Activated CD8-positive, alpha-beta memory T cell treated with anti-CD3 and anti-CD28 coated beads for 1 hour (primary cell): ENCODE results near the gene PFDN6.
"Not testable (repeated sequence)": the region's sequence is repeated elsewhere in the genome, so short reads cannot be mapped to it uniquely, and the experiment has no call there.

Source experiments
- DNase-seq, 2 donors: peaks; one replicate each; pipeline ENCODE4 v3.0.0-alpha.2; 2020; ENCODE audit warnings: low read depth in 1 of 2; ENCODE audit errors: extremely low read depth in 1 of 2

Gene PFDN6

GRCh38 chr6:33288921-33289783 is at the start of gene PFDN6, which contains the start of gene WDR46:
PFDN6 (plus strand) TSS chr6:33289601; CDS start chr6:33289857, 256 bp downstream.
WDR46 (minus strand) TSS chr6:33289239; CDS start chr6:33289170, 69 bp downstream.
- peak in 1 of 2 donors; percentile 60 for DNase-seq

- no peak for DNase-seq
Measured at GRCh38 chr6:33241968-33242367, 47.4 kb upstream of the PFDN6 start.

DNA sequence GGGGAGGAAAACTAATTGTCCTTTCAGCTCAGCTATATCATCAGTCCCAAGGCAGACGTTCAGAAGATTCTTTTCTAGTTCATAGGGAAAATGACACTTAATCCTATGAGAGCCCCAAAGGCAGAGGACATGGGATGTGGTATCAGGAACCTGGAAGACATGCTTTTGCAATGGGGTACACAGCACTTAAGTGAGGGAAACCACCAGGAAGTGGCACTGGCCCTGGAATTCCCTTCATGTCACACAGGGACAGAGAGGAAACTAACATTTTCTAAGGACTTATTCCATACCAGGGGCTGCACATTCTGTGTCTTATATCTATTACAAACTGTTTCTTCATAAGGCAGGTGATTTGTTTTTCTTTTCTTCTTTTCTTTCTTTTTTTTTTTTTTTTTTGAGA is 45.9 kb upstream of the PFDN6 start:
- DNase-seq = no peak

GRCh38 chr6:33247977-33248642 is 41.3 kb upstream of the PFDN6 start:
- peak; percentile 83 to 86 for DNase-seq

DNA sequence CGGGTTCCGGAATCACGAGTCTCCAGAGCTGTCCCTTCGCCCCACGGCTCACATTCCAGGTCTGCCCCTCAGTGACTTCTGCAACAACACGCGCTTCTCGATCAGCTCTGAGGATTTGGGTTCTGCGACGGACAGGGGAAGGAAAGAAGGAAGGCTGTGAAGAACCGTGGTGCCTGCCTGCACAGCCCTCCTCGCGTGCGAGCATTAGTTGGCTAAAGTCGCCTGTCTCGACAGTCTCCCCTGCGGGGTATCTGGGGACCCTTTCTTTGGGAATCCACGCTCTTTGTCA is 40.8 kb upstream of the PFDN6 start:
- no peak for DNase-seq

DNA sequence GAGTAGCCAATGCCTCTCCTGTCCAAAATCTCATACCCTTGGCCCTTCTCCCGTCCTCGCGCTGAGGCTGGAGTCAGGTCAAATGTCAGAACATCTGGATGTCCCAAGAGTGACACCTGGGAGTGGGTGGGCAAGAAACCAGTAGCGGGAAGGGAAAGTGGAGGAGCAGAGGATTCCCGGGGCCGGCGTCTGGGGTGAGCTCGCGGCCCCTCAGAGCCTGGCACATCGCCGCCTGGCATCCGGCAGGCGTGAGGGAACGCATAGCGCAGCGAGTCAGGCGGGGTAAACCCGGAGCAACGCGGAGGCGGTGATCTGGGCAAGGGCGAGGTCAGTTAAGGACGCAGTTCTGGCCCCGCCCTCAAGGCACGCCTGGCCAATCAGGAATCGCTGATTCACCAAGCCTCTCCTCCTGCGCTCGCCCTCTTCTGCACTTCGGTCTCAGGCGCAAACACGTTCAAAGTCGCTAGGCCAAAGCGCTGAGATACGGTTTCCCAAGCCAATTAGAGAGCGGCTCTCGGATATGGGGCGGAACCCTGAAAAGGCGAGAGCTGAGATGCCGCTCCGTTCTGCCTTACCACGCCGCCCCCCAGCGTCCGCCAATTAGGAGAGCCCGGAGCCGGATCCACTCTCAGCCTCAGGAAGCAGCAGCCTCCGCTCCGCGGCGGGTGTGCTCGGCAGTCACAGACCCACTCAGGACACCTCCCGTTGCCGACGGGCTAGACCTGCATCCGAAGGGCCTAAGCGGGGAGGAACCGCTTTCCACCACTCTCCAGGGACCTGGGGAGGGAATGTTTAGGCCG is 40.3 kb upstream of the PFDN6 start:
- DNase-seq = peak; percentile 87 to 92

DNA sequence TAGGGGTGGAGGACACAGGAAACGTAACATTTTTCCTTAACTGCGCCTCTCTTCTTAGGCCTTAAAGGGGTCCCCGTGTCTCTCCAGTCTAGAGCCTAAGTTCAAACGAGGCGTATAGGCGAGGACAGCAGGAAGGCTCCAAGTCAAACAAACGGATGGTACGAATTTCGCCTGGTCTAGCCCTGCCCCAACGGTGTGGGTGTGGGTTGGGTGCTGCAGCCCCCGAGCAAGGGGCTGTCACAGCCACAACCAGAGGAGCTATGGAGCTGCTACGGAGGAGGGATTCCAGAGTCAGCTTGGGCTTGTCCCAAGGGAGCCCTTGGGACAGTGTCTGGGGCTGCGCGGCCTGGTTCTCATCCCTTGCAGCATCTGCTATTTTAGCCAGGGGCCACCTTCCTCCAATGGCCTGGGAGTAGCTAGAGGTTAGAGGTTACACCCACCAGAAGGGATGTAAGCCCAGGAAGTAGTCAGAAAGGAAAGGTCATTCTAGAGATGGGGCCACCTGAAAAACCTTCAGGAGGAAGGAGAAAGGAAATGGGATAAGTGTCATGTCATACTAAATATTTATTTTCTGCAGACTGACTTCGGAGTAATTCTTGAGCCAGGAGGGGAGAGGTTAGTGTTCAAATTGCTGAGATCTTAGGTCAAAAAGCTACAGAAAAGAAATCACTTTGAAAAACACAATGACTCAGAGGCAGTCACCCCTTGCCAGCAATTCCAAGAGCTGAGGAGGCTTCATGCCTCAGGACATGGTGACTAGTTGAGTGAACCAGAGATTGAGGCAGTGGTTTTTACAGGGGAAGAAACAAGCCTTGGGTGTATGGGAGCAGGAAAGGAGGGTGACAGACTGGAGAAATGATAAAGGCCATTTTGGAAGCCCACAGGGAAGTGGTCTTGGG is 39.4 kb upstream of the PFDN6 start:
- no peak for DNase-seq

GRCh38 chr6:33250731-33251130 is 38.7 kb upstream of the PFDN6 start:
- no peak for DNase-seq

GRCh38 chr6:33251395-33252012 is 37.9 kb upstream of the PFDN6 start:
- no peak for DNase-seq

GRCh38 chr6:33252759-33253158 is 36.6 kb upstream of the PFDN6 start:
- no peak for DNase-seq

- no peak for DNase-seq
Measured at GRCh38 chr6:33254591-33254990, 34.8 kb upstream of the PFDN6 start.

GRCh38 chr6:33259032-33259431 is 30.4 kb upstream of the PFDN6 start:
- no peak for DNase-seq

GRCh38 chr6:33262490-33262889 is 26.9 kb upstream of the PFDN6 start:
- not testable (repeated sequence) for DNase-seq

DNA sequence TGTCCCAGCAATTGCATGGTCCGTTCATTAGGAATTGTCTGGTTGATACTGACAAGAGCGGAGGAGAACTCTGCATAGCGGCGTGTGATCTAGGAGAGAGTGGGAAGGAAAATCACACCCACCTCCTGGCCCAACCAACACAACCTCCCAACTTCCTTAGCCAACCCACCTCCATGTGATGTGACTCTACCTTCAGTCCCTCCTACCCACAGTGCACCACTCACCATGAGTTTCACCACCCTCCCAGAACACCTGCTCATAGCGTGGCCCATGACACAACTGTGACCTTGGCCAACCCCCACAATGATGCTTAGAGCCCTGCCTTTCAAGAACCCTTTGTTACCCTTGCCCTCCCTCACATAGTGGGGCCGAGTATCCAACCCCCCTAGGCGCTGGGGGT is 25.4 kb upstream of the PFDN6 start:
- DNase-seq = no peak

GRCh38 chr6:33271117-33271467 is 18.3 kb upstream of the PFDN6 start:
- DNase-seq = no peak

- peak; percentile 71 to 89 for DNase-seq
Measured at GRCh38 chr6:33271468-33272274, 17.7 kb upstream of the PFDN6 start, which contains the start of the genes RPS18 and VPS52. RPS18 (plus strand) TSS chr6:33272075; CDS start chr6:33272120, 45 bp downstream. VPS52 (minus strand) TSS chr6:33271876; CDS start chr6:33271675, 201 bp downstream.

GRCh38 chr6:33272275-33273128 is 16.9 kb upstream of the PFDN6 start:
- no peak for DNase-seq
